ENCODE results near the gene NAB2. TPM values are rescaled to one million over a fixed set of nuclear protein-coding genes. Genes with fewer than 3 reads are reported as not detected.

The NAB2 gene
- total RNA-seq, 1 donor from 2014 or later = 34.4 TPM

DNA sequence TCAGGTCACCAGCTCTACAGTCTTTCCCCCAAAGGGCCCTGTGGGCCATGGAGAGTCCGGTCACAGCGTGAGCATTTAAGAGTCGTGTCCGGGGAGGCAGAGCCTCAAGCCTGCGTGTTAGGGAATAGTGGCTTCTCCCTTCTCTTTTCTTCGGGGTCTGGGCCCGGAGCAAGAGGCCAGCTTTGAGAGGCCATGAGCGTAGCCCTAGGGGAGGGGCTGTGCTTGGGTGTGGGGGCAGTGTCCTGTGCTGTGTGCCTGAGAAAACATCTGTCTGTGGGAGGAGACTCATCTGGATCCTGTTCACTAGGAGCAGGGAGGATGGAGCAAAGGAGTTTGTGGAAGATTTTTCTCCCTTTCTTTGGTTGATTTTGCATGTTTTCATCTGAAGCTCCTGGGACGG lies 53.2 kb downstream of the NAB2 start:
- Histone ChIP-seq H3K4me1 (peaks cover 86% of the 10 kb centered on the region), H3K4me3 (peak overlapping the region in 1 of 2 donors; percentile 14), H3K36me3 (peaks cover 0 to 69% of the 10 kb centered on the region in 2 donors), H3K27me3 (no peaks in the 10 kb centered on the region), H3K27ac (peak overlapping the region; percentile 81), H3K9me3 (no peaks in the 10 kb centered on the region)
- intact Hi-C loops (cut with DNase I) = no loop called here
- TF ChIP-seq POLR2AphosphoS5 (IDR thresholded peaks at IDR 0.05; ENCODE audit: insufficient read depth in 1 of 2, low read depth in 1 of 2) (peak in 1 of 2 donors; percentile 42), POLR2A (IDR thresholded peaks at IDR 0.05) (no peak)
- TF ChIP-seq, protein P1, sequence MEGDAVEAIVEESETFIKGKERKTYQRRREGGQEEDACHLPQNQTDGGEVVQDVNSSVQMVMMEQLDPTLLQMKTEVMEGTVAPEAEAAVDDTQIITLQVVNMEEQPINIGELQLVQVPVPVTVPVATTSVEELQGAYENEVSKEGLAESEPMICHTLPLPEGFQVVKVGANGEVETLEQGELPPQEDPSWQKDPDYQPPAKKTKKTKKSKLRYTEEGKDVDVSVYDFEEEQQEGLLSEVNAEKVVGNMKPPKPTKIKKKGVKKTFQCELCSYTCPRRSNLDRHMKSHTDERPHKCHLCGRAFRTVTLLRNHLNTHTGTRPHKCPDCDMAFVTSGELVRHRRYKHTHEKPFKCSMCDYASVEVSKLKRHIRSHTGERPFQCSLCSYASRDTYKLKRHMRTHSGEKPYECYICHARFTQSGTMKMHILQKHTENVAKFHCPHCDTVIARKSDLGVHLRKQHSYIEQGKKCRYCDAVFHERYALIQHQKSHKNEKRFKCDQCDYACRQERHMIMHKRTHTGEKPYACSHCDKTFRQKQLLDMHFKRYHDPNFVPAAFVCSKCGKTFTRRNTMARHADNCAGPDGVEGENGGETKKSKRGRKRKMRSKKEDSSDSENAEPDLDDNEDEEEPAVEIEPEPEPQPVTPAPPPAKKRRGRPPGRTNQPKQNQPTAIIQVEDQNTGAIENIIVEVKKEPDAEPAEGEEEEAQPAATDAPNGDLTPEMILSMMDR (IDR thresholded peaks at IDR 0.05) = no peak
- no peak for DNase-seq (ENCODE audit: extremely low spot score in 2 of 2)

DNA sequence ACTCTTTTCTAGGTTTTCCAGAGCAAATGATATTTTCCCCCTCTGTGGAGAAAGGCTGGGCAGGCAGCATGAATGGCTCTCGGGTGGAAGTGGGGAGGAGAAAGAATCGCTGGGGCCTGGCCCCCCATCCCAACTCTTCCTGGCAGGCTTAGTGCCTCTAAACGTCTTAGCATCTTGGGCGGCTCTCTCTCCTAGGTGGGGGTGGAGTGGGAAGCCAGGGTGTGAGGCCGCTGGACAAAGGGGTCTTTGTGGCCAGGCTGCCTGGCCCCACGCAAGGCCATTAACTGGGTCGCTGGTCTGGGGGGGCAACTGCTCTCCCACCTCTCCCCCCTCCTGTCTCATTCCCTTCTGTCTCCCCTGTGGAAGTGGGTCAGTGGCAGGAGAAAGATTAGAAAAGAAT lies 53.8 kb downstream of the NAB2 start:
- Histone ChIP-seq H3K27ac (peak overlapping the region; percentile 81), H3K27me3 (no peaks in the 10 kb centered on the region), H3K4me3 (peak overlapping the region in 1 of 2 donors; percentile 14), H3K4me1 (peaks cover 86% of the 10 kb centered on the region), H3K9me3 (no peaks in the 10 kb centered on the region), H3K36me3 (peaks cover 0 to 69% of the 10 kb centered on the region in 2 donors)
- intact Hi-C loops (cut with DNase I) = no loop called here
- DNase-seq (ENCODE audit: extremely low spot score in 2 of 2) = no peak
- TF ChIP-seq, protein P1 (IDR thresholded peaks at IDR 0.05) = no peak
- TF ChIP-seq POLR2AphosphoS5 (IDR thresholded peaks at IDR 0.05; ENCODE audit: insufficient read depth in 1 of 2, low read depth in 1 of 2) (no peak), POLR2A (IDR thresholded peaks at IDR 0.05) (no peak)

DNA sequence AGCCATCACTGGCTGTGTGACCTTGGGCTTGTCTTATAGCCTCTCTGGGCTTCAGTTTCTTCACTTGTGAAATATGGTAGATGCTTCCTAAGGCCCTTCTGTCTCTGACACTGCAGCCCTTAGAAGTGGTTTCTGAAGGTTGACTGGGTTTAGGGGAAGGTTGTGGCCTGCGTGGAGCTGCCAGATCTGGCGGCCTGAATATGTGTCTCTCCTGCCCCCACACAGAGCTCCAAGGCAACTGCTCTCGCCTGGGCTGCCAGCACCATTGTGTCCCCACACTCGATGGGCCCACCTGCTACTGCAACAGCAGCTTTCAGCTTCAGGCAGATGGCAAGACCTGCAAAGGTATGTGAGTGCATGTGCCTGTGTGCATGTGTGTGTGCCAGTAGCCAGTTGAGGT lies 54.5 kb downstream of the NAB2 start:
- intact Hi-C loops (cut with DNase I) = no loop called here
- Histone ChIP-seq H3K27ac (peak overlapping the region; percentile 81), H3K27me3 (no peaks in the 10 kb centered on the region), H3K4me3 (no peak overlapping the region), H3K4me1 (peaks cover 86% of the 10 kb centered on the region), H3K9me3 (no peaks in the 10 kb centered on the region), H3K36me3 (peaks cover 0 to 69% of the 10 kb centered on the region in 2 donors)
- no peak for DNase-seq (ENCODE audit: extremely low spot score in 2 of 2)
- TF ChIP-seq, protein P1 (IDR thresholded peaks at IDR 0.05) = no peak
- TF ChIP-seq POLR2A (IDR thresholded peaks at IDR 0.05) (no peak), POLR2AphosphoS5 (IDR thresholded peaks at IDR 0.05; ENCODE audit: insufficient read depth in 1 of 2, low read depth in 1 of 2) (no peak)

Other genes starting within 250 kb of the NAB2 start
- gene SDR9C7, start 154.7 kb upstream of the NAB2 start, total RNA-seq = 11.0 TPM
- gene RDH16, start 131.5 kb upstream of the NAB2 start, total RNA-seq = 2.9 TPM
- 6.1 TPM for gene ZBTB39, start 82.6 kb upstream of the NAB2 start, total RNA-seq
- gene TAC3, start 72.6 kb upstream of the NAB2 start, total RNA-seq = not detected
- gene MYO1A, start 39.0 kb upstream of the NAB2 start, total RNA-seq = 1.2 TPM
- gene NEMP1, start 10.3 kb upstream of the NAB2 start, total RNA-seq = 7.1 TPM
- gene STAT6, start 22.2 kb downstream of the NAB2 start, total RNA-seq = 146 TPM
- 477 TPM for gene LRP1, start 39.4 kb downstream of the NAB2 start, total RNA-seq
- gene LRP1-AS, start 58.5 kb downstream of the NAB2 start, total RNA-seq = not detected
- gene NXPH4, start 127.7 kb downstream of the NAB2 start, total RNA-seq = 3.2 TPM
- gene SHMT2, start 140.6 kb downstream of the NAB2 start, total RNA-seq = 54.0 TPM
- 0.74 TPM for gene STAC3, start 162.1 kb downstream of the NAB2 start, total RNA-seq

Measured in vagina (tissue), 2 donors.